Measurements from ENCODE around the gene CBY1. TPM values are rescaled to one million over a fixed set of nuclear protein-coding genes. Genes with fewer than 3 reads are reported as not detected.

CBY1 gene
- total RNA-seq, 1 donor from 2014 or later, result 14.0 TPM

- Histone ChIP-seq H3K9me3 (no peaks in the 10 kb centered on the region), H3K27me3 (no peaks in the 10 kb centered on the region), H3K4me3 (no peak overlapping the region), H3K4me1 (peaks cover 6 to 20% of the 10 kb centered on the region in 2 donors), H3K27ac (no peak overlapping the region), H3K36me3 (peaks cover 5 to 7% of the 10 kb centered on the region in 2 donors)
- intact Hi-C loops (cut with DNase I), result loop anchor here (2.0 to 10.0 kb wide), 3 partner anchors 39 to 865 kb away; partner anchors contain the start of genes ANKRD54, DDX17 and EIF3L
- DNase-seq (ENCODE audit: low spot score in 2 of 2), result no peak
- TF ChIP-seq CTCF (IDR thresholded peaks at IDR 0.05), result no peak
Measured at GRCh38 chr22:38709306-38709705, 52.9 kb downstream of the CBY1 start.

- TF ChIP-seq CTCF (IDR thresholded peaks at IDR 0.05), result no peak
- Histone ChIP-seq H3K27me3 (no peaks in the 10 kb centered on the region), H3K4me3 (no peak overlapping the region), H3K4me1 (peaks cover 6 to 17% of the 10 kb centered on the region in 2 donors), H3K9me3 (no peaks in the 10 kb centered on the region), H3K36me3 (peaks cover 5 to 7% of the 10 kb centered on the region in 2 donors), H3K27ac (no peak overlapping the region)
- DNase-seq (ENCODE audit: low spot score in 2 of 2), result no peak
- intact Hi-C loops (cut with DNase I), result no loop called here
Measured at GRCh38 chr22:38710351-38710750, 53.9 kb downstream of the CBY1 start.

GRCh38 chr22:38710866-38711265 lies 54.4 kb downstream of the CBY1 start:
- DNase-seq (ENCODE audit: low spot score in 2 of 2), result no peak
- intact Hi-C loops (cut with DNase I), result no loop called here

GRCh38 chr22:38712486-38713207 lies 56.2 kb downstream of the CBY1 start:
- Histone ChIP-seq H3K36me3 (peaks cover 5 to 29% of the 10 kb centered on the region in 2 donors), H3K4me3 (no peak overlapping the region), H3K27me3 (no peaks in the 10 kb centered on the region), H3K4me1 (peaks cover 0 to 10% of the 10 kb centered on the region in 2 donors), H3K27ac (no peak overlapping the region), H3K9me3 (no peaks in the 10 kb centered on the region)
- intact Hi-C loops (cut with DNase I), result no loop called here
- no peak for TF ChIP-seq CTCF (IDR thresholded peaks at IDR 0.05)
- no peak for DNase-seq (ENCODE audit: low spot score in 2 of 2)

More at GRCh38 chr22:38710866-38711265, 54.4 kb downstream of the CBY1 start:
- no peak overlapping the region for H3K4me3 ChIP-seq
- peaks cover 6 to 17% of the 10 kb centered on the region in 2 donors for H3K4me1 ChIP-seq
- no peak overlapping the region for H3K27ac ChIP-seq
- TF ChIP-seq CTCF (IDR thresholded peaks at IDR 0.05), result no peak
- peaks cover 5 to 11% of the 10 kb centered on the region in 2 donors for H3K36me3 ChIP-seq
- H3K27me3 ChIP-seq, result no peaks in the 10 kb centered on the region
- H3K9me3 ChIP-seq, result no peaks in the 10 kb centered on the region

- Histone ChIP-seq H3K9me3 (no peaks in the 10 kb centered on the region), H3K36me3 (peaks cover 5 to 33% of the 10 kb centered on the region in 2 donors)
- intact Hi-C loops (cut with DNase I), result no loop called here
Measured at GRCh38 chr22:38713921-38714320, 57.5 kb downstream of the CBY1 start.

More at GRCh38 chr22:38713921-38714320, 57.5 kb downstream of the CBY1 start:
- Histone ChIP-seq H3K27me3 (no peaks in the 10 kb centered on the region), H3K27ac (no peak overlapping the region), H3K4me3 (no peak overlapping the region), H3K4me1 (peaks cover 0 to 10% of the 10 kb centered on the region in 2 donors)
- no peak for TF ChIP-seq CTCF (IDR thresholded peaks at IDR 0.05)
- DNase-seq (ENCODE audit: low spot score in 2 of 2), result no peak
